PC-3 (cell line): ENCODE results near the gene NR2C1. TPM values are rescaled to one million over a fixed set of nuclear protein-coding genes. Genes with fewer than 3 reads are reported as not detected.

Experiments
- ATAC-seq: fragments of 200-7000 bp; cut with Tn5 transposase; 2 replicates; pipeline ENCODE4 v1.9.1; 2020; ENCODE audit warnings: mild to moderate bottlenecking, moderate library complexity
- BruUV-seq: library from RNA; stranded (reverse); fragments of 400-500 nt; replicated peaks from 2 replicates; lab custom pipeline; 2021; lab: Mats Ljungman, UMichigan
- CTCF ChIA-PET: fragments of 300-600 bp; sonication (Branson Sonifier 250); formaldehyde crosslinking; loops from one replicate; lab custom pipeline; 2022; ENCODE audit warnings: antibody characterized with exemption; lab: Charles Lee
- POLR2A ChIA-PET: fragments of 300-600 bp; sonication (Branson Sonifier 250); formaldehyde crosslinking; loops from one replicate; lab custom pipeline; 2022; ENCODE audit warnings: antibody characterized with exemption; ENCODE audit not compliant: unreplicated experiment; lab: Charles Lee
- DNase-seq: peaks from one replicate; pipeline ENCODE4 v3.0.0-alpha.2; 2015
- H2AFZ ChIP-seq: fragments of 300-600 bp; sonication (generic); 2 replicates; pipeline ENCODE4 v1.6.0; 2016; ENCODE audit warnings: antibody characterized with exemption, low read length
- H3F3A ChIP-seq: fragments of 300-600 bp; sonication (generic); one replicate; pipeline ENCODE4 v1.6.0; 2017; ENCODE audit warnings: antibody characterized with exemption, low read length, control low read depth, mild to moderate bottlenecking; ENCODE audit not compliant: unreplicated experiment
- H3K27ac ChIP-seq: fragments of 300-600 bp; sonication (generic); 2 replicates; pipeline ENCODE4 v1.5.1; 2016; ENCODE audit warnings: mild to moderate bottlenecking, low read length
- H3K27me3 ChIP-seq: fragments of 300-600 bp; sonication (generic); 2 replicates; pipeline ENCODE4 v1.6.1; 2016; ENCODE audit warnings: low read length, mixed read lengths
- H3K36me3 ChIP-seq: fragments of 300-600 bp; sonication (generic); 2 replicates; pipeline ENCODE4 v1.6.1; 2016; ENCODE audit warnings: low read depth, mixed run types, low read length, mixed read lengths
- H3K4me1 ChIP-seq: fragments of 300-600 bp; sonication (generic); 2 replicates; pipeline ENCODE4 v1.5.1; 2016; ENCODE audit warnings: low read length; ENCODE audit not compliant: insufficient read depth
- H3K4me2 ChIP-seq: fragments of 300-600 bp; sonication (generic); 2 replicates; pipeline ENCODE4 v1.6.0; 2016; ENCODE audit warnings: low read length
- H3K4me3 ChIP-seq: fragments of 300-600 bp; sonication (generic); 2 replicates; pipeline ENCODE4 v1.5.1; 2016; ENCODE audit warnings: mild to moderate bottlenecking, low read length, mixed read lengths
- H3K79me2 ChIP-seq: fragments of 300-600 bp; sonication (generic); 2 replicates; pipeline ENCODE4 v1.6.1; 2017; ENCODE audit warnings: low read length, mixed read lengths
- H3K9ac ChIP-seq: fragments of 300-600 bp; sonication (generic); 2 replicates; pipeline ENCODE4 v1.6.0; 2016; ENCODE audit warnings: mild to moderate bottlenecking, low read length
- H3K9me2 ChIP-seq: fragments of 300-600 bp; sonication (generic); replicated peaks from 2 replicates; pipeline ENCODE4 v1.6.1; 2016; ENCODE audit warnings: mixed run types, low read length, mixed read lengths
- H3K9me3 ChIP-seq: fragments of 300-600 bp; sonication (generic); 2 replicates; pipeline ENCODE4 v1.6.1; 2016; ENCODE audit warnings: low read length, mixed read lengths
- H4K20me1 ChIP-seq: fragments of 300-600 bp; sonication (generic); 2 replicates; pipeline ENCODE4 v1.6.1; 2016; ENCODE audit warnings: low read length, mixed read lengths
- CTCF ChIP-seq: fragments of 300-600 bp; sonication (generic); conservative IDR thresholded peaks from 2 replicates; pipeline ENCODE4 v1.5.1; 2017; ENCODE audit warnings: antibody characterized with exemption, low read depth, mild to moderate bottlenecking, low read length
- EZH2 ChIP-seq: fragments of 300-600 bp; sonication (generic); IDR thresholded peaks from one replicate; pipeline ENCODE4 v1.6.1; 2017; ENCODE audit warnings: antibody characterized with exemption, mild to moderate bottlenecking, low read length; ENCODE audit not compliant: unreplicated experiment
- EZH2phosphoT487 ChIP-seq: fragments of 300-600 bp; sonication (generic); IDR thresholded peaks from 2 replicates; pipeline ENCODE4 v1.6.1; 2018; ENCODE audit warnings: mild to moderate bottlenecking, antibody characterized with exemption, low read length, borderline replicate concordance
- intact Hi-C: fragments of 100-400 bp; cut with micrococcal nuclease; formaldehyde crosslinking; loops from 2 replicates; pipeline ENCODE4 v1.9.0; 2023
- total RNA-seq: library from RNA; depleted of rRNA; stranded (reverse); fragments of >200 nt; gene quantifications from 2 replicates; pipeline ENCODE4 v1.2.3, GENCODE V29; 2014

The NR2C1 gene
- total RNA-seq, 1 experiment from 2014 or later, result 43.7 TPM

- no peak overlapping the region for H2AFZ ChIP-seq
- DNase-seq (no peak), ATAC-seq (no peak)
- H3K79me2 ChIP-seq, result peaks cover 2% of the 10 kb centered on the region; the same call in 1 of the 2 replicates
- H3K4me2 ChIP-seq, result no peak overlapping the region
- no peaks in the 10 kb centered on the region for H3K9me2 ChIP-seq
- no peak overlapping the region for H3K4me3 ChIP-seq
- TF ChIP-seq EZH2phosphoT487 (no peak), CTCF (no peak), EZH2 (no peak)
- H3K4me1 ChIP-seq, result no peaks in the 10 kb centered on the region
- CTCF ChIA-PET, result no interaction called here
- H3F3A ChIP-seq, result no peaks in the 10 kb centered on the region
- intact Hi-C loops, result no loop called here
- POLR2A ChIA-PET, result no interaction called here
- H3K27ac ChIP-seq, result no peak overlapping the region
- BruUV-seq, result no TSS peak
- H4K20me1 ChIP-seq, result no peaks in the 10 kb centered on the region
- H3K9ac ChIP-seq, result no peak overlapping the region
- no peaks in the 10 kb centered on the region for H3K36me3 ChIP-seq
- no peaks in the 10 kb centered on the region for H3K27me3 ChIP-seq
- H3K9me3 ChIP-seq, result no peaks in the 10 kb centered on the region
Observed at GRCh38 chr12:94977766-94978468, 95.5 kb downstream of the NR2C1 start.

GRCh38 chr12:94973221-94973620, 100.2 kb downstream of the NR2C1 start:
- H3K9ac ChIP-seq, result no peak overlapping the region

More at GRCh38 chr12:94973221-94973620, 100.2 kb downstream of the NR2C1 start:
- Histone ChIP-seq H3K4me1 (no peaks in the 10 kb centered on the region), H3K4me2 (no peak overlapping the region), H3K4me3 (no peak overlapping the region), H2AFZ (no peak overlapping the region), H3K9me3 (no peaks in the 10 kb centered on the region), H3F3A (no peaks in the 10 kb centered on the region), H3K27me3 (no peaks in the 10 kb centered on the region), H4K20me1 (no peaks in the 10 kb centered on the region), H3K9me2 (no peaks in the 10 kb centered on the region), H3K27ac (no peak overlapping the region), H3K36me3 (peaks cover 9% of the 10 kb centered on the region; the same call in 1 of the 2 replicates), H3K79me2 (no peaks in the 10 kb centered on the region)
- TF ChIP-seq EZH2phosphoT487 (no peak), CTCF (no peak), EZH2 (no peak)
- CTCF ChIA-PET, result no interaction called here
- POLR2A ChIA-PET, result interaction anchor here (0.5 kb wide), 1 partner anchor 32 kb away, joined by 12 read pairs; no protein-coding TSS in a partner anchor
- no peak for ATAC-seq
- DNase-seq, result no peak
- intact Hi-C loops, result no loop called here
- no TSS peak for BruUV-seq
